Measurements from ENCODE around the gene GPR149. TPM values are rescaled to one million over a fixed set of nuclear protein-coding genes. Genes with fewer than 3 reads are reported as not detected.
"Not testable (repeated sequence)": the region's sequence is repeated elsewhere in the genome, so short reads cannot be mapped to it uniquely, and the experiment has no call there.

The GPR149 gene
- total and polyA plus RNA-seq, 10 of the 15 experiments (the other 5 are each of a cell fraction or from before 2014, with no cell fraction given): not detected

- RAD21 ChIA-PET (ENCODE audit: unreplicated experiment): interaction anchor here (0.8 kb wide), 1 partner anchor 12 kb away, joined by 4 read pairs; no protein-coding TSS in a partner anchor
- WGBS (ENCODE audit: insufficient coverage, insufficient replicate concordance, low lambda C conversion rate, missing lambda C conversion rate): 50% methylated on average over 2 of the region's 2 CpGs
- Histone ChIP-seq H3K36me3 (ENCODE audit: control insufficient read depth in 2 of 2, insufficient read depth in 2 of 2, low read length in 1 of 2) (no peaks in the 10 kb centered on the region), H3K27me3 (replicated peaks in 1 of 2; ENCODE audit: control insufficient read depth in 2 of 2, insufficient read depth in 2 of 2, low read length in 1 of 2) (no peaks in the 10 kb centered on the region), H3K79me2 (ENCODE audit: control insufficient read depth, insufficient read depth, low read length) (no peaks in the 10 kb centered on the region), H3K9me3 (replicated peaks; ENCODE audit: control insufficient read depth, insufficient read depth, low read length) (no peaks in the 10 kb centered on the region), H3K9ac (ENCODE audit: control insufficient read depth, insufficient read depth, low read length) (no peak overlapping the region), H3K27ac (ENCODE audit: control insufficient read depth, insufficient read depth) (no peak overlapping the region), H3K4me3 (no peak overlapping the region), H3K4me2 (ENCODE audit: control insufficient read depth, insufficient read depth) (no peak overlapping the region), H4K20me1 (ENCODE audit: control insufficient read depth, insufficient read depth) (no peaks in the 10 kb centered on the region), H3K4me1 (ENCODE audit: control insufficient read depth, insufficient read depth, low read length) (no peaks in the 10 kb centered on the region), H2AFZ (ENCODE audit: control insufficient read depth, low read depth, low read length) (no peak overlapping the region)
- FAIRE-seq (no peak), ATAC-seq (peak; percentile 73), DNase-seq (ENCODE audit: low read depth, low spot score) (no peak)
- no TSS peak for BruUV-seq (replicated peaks)
- POLR2A ChIA-PET: no interaction called here
- intact Hi-C loops (cut with micrococcal nuclease; ENCODE audit: unreplicated experiment) (no loop called here), in situ Hi-C loops (cut with MboI) (no loop called here)
- TF ChIP-seq ZNF207 (IDR thresholded peaks at IDR 0.05; ENCODE audit: borderline replicate concordance) (no peak), CREM (IDR thresholded peaks at IDR 0.05; ENCODE audit: low read depth) (no peak), MTA2 (IDR thresholded peaks at IDR 0.05; ENCODE audit: low read depth) (peak; percentile 39; the same call in 1 of the 2 replicates), ZNF24 (IDR thresholded peaks at IDR 0.05) (0 out of 2 replicates have a peak, but pooled peaks have one; percentile 34)
- CTCF ChIA-PET: no interaction called here
- SMC1A ChIA-PET (ENCODE audit: uncharacterized antibody, unreplicated experiment): no interaction called here
These were observed 28.6 kb upstream of the GPR149 start for GRCh38 chr3:154458560-154458959.

- SMC1A ChIA-PET (ENCODE audit: uncharacterized antibody, unreplicated experiment); BruUV-seq (replicated peaks); intact Hi-C loops (cut with micrococcal nuclease; ENCODE audit: unreplicated experiment); H3K9me3 ChIP-seq (replicated peaks; ENCODE audit: control insufficient read depth, insufficient read depth, low read length); RAD21 ChIA-PET (ENCODE audit: unreplicated experiment); H3K4me3 ChIP-seq; CTCF ChIA-PET; H3K4me1 ChIP-seq (ENCODE audit: control insufficient read depth, insufficient read depth, low read length); H3K4me2 ChIP-seq (ENCODE audit: control insufficient read depth, insufficient read depth); H3K9ac ChIP-seq (ENCODE audit: control insufficient read depth, insufficient read depth, low read length); H3K36me3 ChIP-seq (ENCODE audit: control insufficient read depth in 2 of 2, insufficient read depth in 2 of 2, low read length in 1 of 2); H2AFZ ChIP-seq (ENCODE audit: control insufficient read depth, low read depth, low read length); POLR2A ChIA-PET; H4K20me1 ChIP-seq (ENCODE audit: control insufficient read depth, insufficient read depth); H3K79me2 ChIP-seq (ENCODE audit: control insufficient read depth, insufficient read depth, low read length); in situ Hi-C loops (cut with MboI); DNase-seq (ENCODE audit: low read depth, low spot score); FAIRE-seq; H3K27ac ChIP-seq (ENCODE audit: control insufficient read depth, insufficient read depth); ATAC-seq; H3K27me3 ChIP-seq (replicated peaks in 1 of 2; ENCODE audit: control insufficient read depth in 2 of 2, insufficient read depth in 2 of 2, low read length in 1 of 2): not testable (repeated sequence)
- WGBS (ENCODE audit: insufficient coverage, insufficient replicate concordance, low lambda C conversion rate, missing lambda C conversion rate): 18% methylated on average over 12 of the region's 12 CpGs
These were observed 9.1 kb upstream of the GPR149 start for GRCh38 chr3:154439081-154439480.
